Nephron (organoid): ENCODE data around the gene HABP2.

ENCODE experiments used
- H3K27ac Mint-ChIP-seq, 3 experiments: 2 replicates each; pipeline ENCODE4 v1.8.0; 2020; ENCODE audit warnings: mixed read lengths in 3 of 3, mild to moderate bottlenecking in 2 of 3, moderate library complexity in 1 of 3
- H3K27me3 Mint-ChIP-seq: 2 replicates; pipeline ENCODE4 v1.8.0; 2021; ENCODE audit warnings: low read depth, mild to moderate bottlenecking, moderate library complexity, mixed read lengths
- H3K36me3 Mint-ChIP-seq: 2 replicates; pipeline ENCODE4 v1.8.0; 2020; ENCODE audit warnings: low read depth, mixed read lengths
- H3K4me1 Mint-ChIP-seq: 2 replicates; pipeline ENCODE4 v1.8.0; 2020; ENCODE audit warnings: mixed read lengths
- H3K4me3 Mint-ChIP-seq, 3 experiments: 2 replicates each; pipeline ENCODE4 v1.8.0; 2020; ENCODE audit warnings: mild to moderate bottlenecking in 3 of 3, mixed read lengths in 3 of 3, moderate library complexity in 2 of 3
- H3K9me3 Mint-ChIP-seq: 2 replicates; pipeline ENCODE4 v1.8.0; 2020; ENCODE audit warnings: mixed read lengths
- TF ChIP-seq, protein P1 (sequence below), 3 experiments: fragments of 200-600 bp; sonication (generic); IDR thresholded peaks; one replicate each; pipeline ENCODE4 v1.5.0; 2021; ENCODE audit warnings: antibody characterized with exemption in 3 of 3; ENCODE audit not compliant: unreplicated experiment in 3 of 3

The HABP2 gene

DNA sequence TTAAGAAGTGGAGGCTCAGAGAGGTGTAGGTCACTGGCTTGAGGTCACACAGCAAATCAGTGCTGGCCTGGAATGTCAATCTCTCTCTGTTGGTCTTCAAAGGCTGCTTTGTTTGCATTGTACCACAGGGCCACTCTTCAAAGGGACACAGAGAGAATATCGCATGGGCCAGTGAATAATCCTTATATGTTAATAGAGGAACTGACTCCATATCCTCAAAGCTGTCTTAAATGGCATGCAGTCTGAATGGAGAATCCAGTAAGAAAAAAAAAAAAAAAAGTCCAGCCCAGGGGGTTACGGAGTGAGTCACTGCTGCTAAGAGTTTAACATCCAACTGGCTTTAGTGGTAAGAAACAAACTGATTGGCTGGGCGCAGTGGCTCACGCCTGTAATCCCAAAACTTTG lies 56.9 kb downstream of the HABP2 start:
- H3K27me3 Mint-ChIP-seq = peaks cover 51% of the 10 kb centered on the region
- H3K36me3 Mint-ChIP-seq = no peaks in the 10 kb centered on the region
- no peak overlapping the region for H3K4me3 Mint-ChIP-seq

DNA sequence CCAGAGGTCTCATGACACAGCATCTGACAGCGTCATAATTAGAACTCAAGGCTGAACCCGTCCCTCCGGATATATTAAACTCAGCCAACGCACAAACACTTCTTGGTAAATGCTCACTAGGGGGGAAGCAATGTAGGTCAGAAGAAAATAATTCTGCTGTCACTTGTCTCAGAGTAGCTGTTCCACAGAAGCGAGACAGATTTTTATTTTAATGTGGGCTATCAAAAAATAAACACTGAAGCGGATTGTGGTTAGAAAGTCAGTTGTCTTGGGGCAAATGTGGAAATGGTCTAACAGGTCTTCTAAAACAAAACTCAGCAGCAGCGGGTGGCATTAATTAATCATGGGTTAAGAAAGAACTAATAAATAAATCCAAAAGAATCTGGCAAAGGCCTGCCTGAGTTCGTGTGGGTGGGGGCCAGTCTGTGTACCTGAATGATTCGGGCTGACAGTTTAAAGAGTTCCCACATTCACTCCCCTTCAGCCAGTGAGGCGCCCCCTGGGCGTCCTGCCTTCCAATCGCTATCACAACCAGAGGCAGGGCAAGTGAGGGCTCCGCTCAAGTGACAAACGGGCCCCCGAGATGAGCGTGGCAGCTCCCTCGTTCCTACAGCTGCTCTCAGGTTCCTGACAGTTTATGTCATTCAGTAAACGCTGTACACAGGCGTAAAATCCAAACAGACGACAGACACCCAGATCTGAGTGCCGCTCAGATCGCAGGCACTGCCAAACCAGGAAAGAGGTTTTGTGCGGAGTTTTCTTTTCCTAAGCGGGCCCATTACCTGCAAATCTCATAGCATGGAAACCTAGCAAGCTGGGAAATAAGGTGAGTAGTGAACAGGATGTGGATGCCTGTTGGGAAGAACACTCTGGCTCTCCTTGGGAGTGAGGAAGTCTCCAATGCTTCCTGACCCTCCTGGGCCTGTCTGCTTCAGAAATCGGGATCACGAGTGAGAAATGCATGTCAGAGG lies 58.1 kb downstream of the HABP2 start:
- Mint-ChIP-seq H3K36me3 (no peaks in the 10 kb centered on the region), H3K27me3 (peaks cover 55% of the 10 kb centered on the region), H3K4me3 (no peak overlapping the region), H3K4me1 (no peaks in the 10 kb centered on the region), H3K27ac (no peak overlapping the region), H3K9me3 (no peaks in the 10 kb centered on the region)
- TF ChIP-seq, protein P1, sequence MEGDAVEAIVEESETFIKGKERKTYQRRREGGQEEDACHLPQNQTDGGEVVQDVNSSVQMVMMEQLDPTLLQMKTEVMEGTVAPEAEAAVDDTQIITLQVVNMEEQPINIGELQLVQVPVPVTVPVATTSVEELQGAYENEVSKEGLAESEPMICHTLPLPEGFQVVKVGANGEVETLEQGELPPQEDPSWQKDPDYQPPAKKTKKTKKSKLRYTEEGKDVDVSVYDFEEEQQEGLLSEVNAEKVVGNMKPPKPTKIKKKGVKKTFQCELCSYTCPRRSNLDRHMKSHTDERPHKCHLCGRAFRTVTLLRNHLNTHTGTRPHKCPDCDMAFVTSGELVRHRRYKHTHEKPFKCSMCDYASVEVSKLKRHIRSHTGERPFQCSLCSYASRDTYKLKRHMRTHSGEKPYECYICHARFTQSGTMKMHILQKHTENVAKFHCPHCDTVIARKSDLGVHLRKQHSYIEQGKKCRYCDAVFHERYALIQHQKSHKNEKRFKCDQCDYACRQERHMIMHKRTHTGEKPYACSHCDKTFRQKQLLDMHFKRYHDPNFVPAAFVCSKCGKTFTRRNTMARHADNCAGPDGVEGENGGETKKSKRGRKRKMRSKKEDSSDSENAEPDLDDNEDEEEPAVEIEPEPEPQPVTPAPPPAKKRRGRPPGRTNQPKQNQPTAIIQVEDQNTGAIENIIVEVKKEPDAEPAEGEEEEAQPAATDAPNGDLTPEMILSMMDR (IDR thresholded peaks at IDR 0.05; ENCODE audit: unreplicated experiment in 3 of 3) = no peak

More for the DNA sequence above, 56.9 kb downstream of the HABP2 start:
- H3K9me3 Mint-ChIP-seq = no peaks in the 10 kb centered on the region
- H3K27ac Mint-ChIP-seq = no peak overlapping the region
- TF ChIP-seq, protein P1 (IDR thresholded peaks at IDR 0.05; ENCODE audit: unreplicated experiment in 3 of 3) = no peak
- no peaks in the 10 kb centered on the region for H3K4me1 Mint-ChIP-seq

DNA sequence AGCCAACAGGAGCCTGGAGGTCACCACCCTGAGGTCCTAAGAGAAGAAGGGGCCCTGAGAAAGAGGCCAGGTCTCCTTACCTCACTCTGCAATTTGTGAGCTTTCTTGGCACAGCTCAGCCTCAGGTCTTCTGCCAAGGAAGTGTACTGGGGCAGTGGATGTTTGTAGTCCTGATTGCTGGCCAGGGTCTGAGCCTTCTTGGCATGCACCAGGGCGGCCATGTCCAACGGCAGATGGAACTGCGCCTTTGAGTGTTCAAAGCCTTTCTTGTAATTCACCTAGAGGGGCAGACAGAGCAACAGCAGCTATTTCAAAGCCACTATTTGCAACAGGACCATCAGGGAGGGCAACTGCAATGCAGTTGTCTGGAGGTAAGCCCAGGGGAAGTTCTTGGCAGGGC lies 59.3 kb downstream of the HABP2 start:
- TF ChIP-seq, protein P1 (IDR thresholded peaks at IDR 0.05; ENCODE audit: unreplicated experiment in 3 of 3) = no peak
- Mint-ChIP-seq H3K9me3 (no peaks in the 10 kb centered on the region), H3K27me3 (peaks cover 68% of the 10 kb centered on the region)

DNA sequence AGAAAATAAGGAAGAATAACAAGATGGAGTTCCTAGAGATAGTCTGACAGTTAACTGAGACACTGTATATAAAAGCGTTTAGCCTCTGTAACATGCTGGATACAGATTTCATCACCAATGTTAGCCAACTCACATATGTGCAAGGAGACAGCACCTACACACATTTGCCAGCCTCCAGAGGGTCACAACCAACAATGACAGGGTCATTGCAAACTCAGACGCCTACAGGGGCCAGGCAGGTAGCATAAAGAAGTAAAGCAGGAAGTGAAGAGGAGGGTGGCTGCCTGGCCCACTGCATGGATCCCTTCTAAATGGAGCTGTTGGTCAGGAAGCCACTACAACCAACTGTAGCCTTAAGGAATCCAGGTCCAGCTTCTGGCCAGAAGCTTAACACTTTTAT lies 60.6 kb downstream of the HABP2 start:
- Mint-ChIP-seq H3K27me3 (peaks cover 72% of the 10 kb centered on the region), H3K36me3 (no peaks in the 10 kb centered on the region), H3K9me3 (no peaks in the 10 kb centered on the region), H3K4me3 (no peak overlapping the region), H3K4me1 (no peaks in the 10 kb centered on the region), H3K27ac (no peak overlapping the region)
- TF ChIP-seq, protein P1 (IDR thresholded peaks at IDR 0.05; ENCODE audit: unreplicated experiment in 3 of 3) = no peak

More for the DNA sequence above, 59.3 kb downstream of the HABP2 start:
- Mint-ChIP-seq H3K4me3 (no peak overlapping the region), H3K27ac (no peak overlapping the region), H3K4me1 (no peaks in the 10 kb centered on the region), H3K36me3 (no peaks in the 10 kb centered on the region)

DNA sequence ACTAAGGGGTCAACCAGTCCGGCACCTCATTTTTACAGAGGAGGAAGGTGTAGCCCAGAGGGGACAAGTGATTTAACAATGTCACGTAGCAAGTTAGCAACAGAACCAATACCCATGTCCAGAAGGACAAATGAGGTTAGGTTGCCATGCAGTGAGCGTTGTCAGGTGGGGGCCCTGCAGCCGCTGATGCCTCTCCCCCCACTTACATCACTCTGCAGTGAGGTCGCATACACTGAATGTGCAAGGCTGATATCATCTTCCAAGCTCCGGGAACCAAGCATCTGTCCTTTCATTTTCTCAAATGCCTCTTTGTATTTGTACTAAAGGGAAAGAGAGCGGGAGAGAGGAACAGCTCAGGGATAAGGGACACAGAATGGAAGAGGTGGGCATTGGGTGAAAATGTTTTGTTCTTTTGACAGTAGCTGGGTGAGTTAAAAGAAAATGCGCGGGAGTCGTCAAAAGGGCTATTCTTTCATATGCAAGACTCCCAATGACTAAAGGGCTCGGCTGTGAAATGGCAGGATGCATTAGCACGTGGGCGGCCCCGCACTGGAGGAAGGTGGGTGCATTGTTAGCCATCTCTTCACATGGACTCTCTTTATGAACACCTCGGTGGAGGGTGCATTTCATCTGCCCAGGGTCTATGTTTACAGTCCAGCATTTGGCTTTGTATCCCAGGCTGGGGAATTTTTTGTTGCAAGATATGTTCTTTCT lies 61.3 kb downstream of the HABP2 start:
- Mint-ChIP-seq H3K27ac (no peak overlapping the region), H3K9me3 (no peaks in the 10 kb centered on the region), H3K4me3 (no peak overlapping the region), H3K4me1 (no peaks in the 10 kb centered on the region), H3K27me3 (peaks cover 72% of the 10 kb centered on the region), H3K36me3 (no peaks in the 10 kb centered on the region)
- TF ChIP-seq, protein P1 (IDR thresholded peaks at IDR 0.05; ENCODE audit: unreplicated experiment in 3 of 3) = no peak
